SU-DHL-6 (cell line): ENCODE measurements around the gene RNF4.

Experiments used
- H2AFZ ChIP-seq: fragments of 200-600 bp; sonication (generic); 2 replicates; pipeline ENCODE4 v1.6.1; 2014; ENCODE audit warnings: low read depth, mild to moderate bottlenecking, moderate library complexity, mixed read lengths, antibody characterized with exemption, low read length; ENCODE audit not compliant: severe bottlenecking
- H3F3A ChIP-seq: fragments of 200-600 bp; shearing (Covaris generic); 2 replicates; pipeline ENCODE4 v1.6.0; 2016; ENCODE audit warnings: antibody characterized with exemption, mild to moderate bottlenecking; ENCODE audit not compliant: insufficient read depth
- H3K27ac ChIP-seq: fragments of 200-600 bp; sonication (generic); 2 replicates; pipeline ENCODE4 v1.5.1; 2016; ENCODE audit warnings: low read depth, mild to moderate bottlenecking, low read length, moderate library complexity, mixed read lengths
- H3K27me3 ChIP-seq: fragments of 200-600 bp; sonication (generic), shearing (Covaris generic); 2 replicates; pipeline ENCODE4 v1.6.0; 2014; ENCODE audit warnings: mild to moderate bottlenecking, low read length
- H3K36me3 ChIP-seq: fragments of 200-600 bp; sonication (generic); 2 replicates; pipeline ENCODE4 v1.6.1; 2014; ENCODE audit warnings: mild to moderate bottlenecking, low read length, mixed read lengths
- H3K4me2 ChIP-seq: fragments of 300-600, 200-600 bp; shearing (Covaris generic), sonication (generic); 2 replicates; pipeline ENCODE4 v1.6.0; 2014; ENCODE audit warnings: low read length, low read depth, mild to moderate bottlenecking; ENCODE audit not compliant: poor library complexity, severe bottlenecking
- H3K4me3 ChIP-seq: fragments of 200-600 bp; sonication (generic); 2 replicates; pipeline ENCODE4 v1.5.1; 2014; ENCODE audit warnings: antibody characterized with exemption, low read length, mild to moderate bottlenecking, mixed read lengths; ENCODE audit not compliant: insufficient read depth, poor library complexity, severe bottlenecking
- H3K79me2 ChIP-seq: fragments of 200-600 bp; sonication (generic); 2 replicates; pipeline ENCODE4 v1.6.1; 2014; ENCODE audit warnings: mild to moderate bottlenecking, low read length, moderate library complexity; ENCODE audit not compliant: insufficient read depth
- H3K9ac ChIP-seq: fragments of 200-600 bp; sonication (generic); 2 replicates; pipeline ENCODE4 v1.7.0; 2014; ENCODE audit warnings: mild to moderate bottlenecking, low read length
- H3K9me2 ChIP-seq: fragments of 200-600 bp; sonication (generic); replicated peaks from 2 replicates; pipeline ENCODE4 v1.6.1; 2014; ENCODE audit warnings: low read length; ENCODE audit not compliant: insufficient read depth
- H3K9me3 ChIP-seq: fragments of 200-600 bp; sonication (generic); 2 replicates; pipeline ENCODE4 v1.6.1; 2014; ENCODE audit warnings: low read length, mixed read lengths; ENCODE audit not compliant: insufficient read depth
- H4K20me1 ChIP-seq: fragments of 200-600 bp; sonication (generic); 2 replicates; pipeline ENCODE4 v1.6.1; 2014; ENCODE audit warnings: low read depth, mild to moderate bottlenecking, antibody characterized with exemption, low read length, moderate library complexity, mixed read lengths
- CTCF ChIP-seq: fragments of 200-600 bp; sonication (generic); IDR thresholded peaks from one replicate; pipeline ENCODE4 v1.5.1; 2017; ENCODE audit warnings: antibody characterized with exemption, mild to moderate bottlenecking, low read length, moderate library complexity; ENCODE audit not compliant: insufficient read depth, poor library complexity, severe bottlenecking
- EZH2phosphoT487 ChIP-seq: fragments of 200-600 bp; sonication (generic), shearing (Covaris generic); conservative IDR thresholded peaks from 2 replicates; pipeline ENCODE4 v1.6.1; 2018; ENCODE audit warnings: mild to moderate bottlenecking, antibody characterized with exemption, low read length, moderate library complexity, mixed read lengths

The RNF4 gene

GRCh38 chr4:2484993-2485392 lies 16.1 kb downstream of the RNF4 start:
- no peaks in the 10 kb centered on the region for H3K9me3 ChIP-seq
- H3F3A ChIP-seq: peaks cover 17% of the 10 kb centered on the region; the same call in 1 of the 2 replicates
- H3K79me2 ChIP-seq: peaks cover 96% of the 10 kb centered on the region
- no peaks in the 10 kb centered on the region for H3K27me3 ChIP-seq
- peak overlapping the region; percentile 48 for H3K4me2 ChIP-seq
- no peak overlapping the region for H2AFZ ChIP-seq
- no peaks in the 10 kb centered on the region for H3K36me3 ChIP-seq
- no peak overlapping the region for H3K4me3 ChIP-seq
- H3K27ac ChIP-seq: peak overlapping the region; percentile 69
- H4K20me1 ChIP-seq: peaks cover 33% of the 10 kb centered on the region
- H3K9me2 ChIP-seq: no peaks in the 10 kb centered on the region
- no peak for TF ChIP-seq CTCF
- no peak for TF ChIP-seq EZH2phosphoT487
- peak overlapping the region; percentile 23 for H3K9ac ChIP-seq

GRCh38 chr4:2485956-2486355 lies 17.1 kb downstream of the RNF4 start:
- peaks cover 96% of the 10 kb centered on the region for H3K79me2 ChIP-seq
- no peak overlapping the region for H3K9ac ChIP-seq
- H3K4me2 ChIP-seq: no peak overlapping the region
- no peak overlapping the region for H2AFZ ChIP-seq
- H3K4me3 ChIP-seq: no peak overlapping the region
- H3K9me2 ChIP-seq: no peaks in the 10 kb centered on the region
- H3K27ac ChIP-seq: no peak overlapping the region
- H4K20me1 ChIP-seq: peaks cover 38% of the 10 kb centered on the region
- H3K36me3 ChIP-seq: peaks cover 3% of the 10 kb centered on the region; the same call in 1 of the 2 replicates
- peaks cover 17% of the 10 kb centered on the region; the same call in 1 of the 2 replicates for H3F3A ChIP-seq
- TF ChIP-seq EZH2phosphoT487 (no peak), CTCF (no peak)
- H3K27me3 ChIP-seq: no peaks in the 10 kb centered on the region
- H3K9me3 ChIP-seq: no peaks in the 10 kb centered on the region

GRCh38 chr4:2486981-2487380 lies 18.1 kb downstream of the RNF4 start:
- TF ChIP-seq CTCF (no peak), EZH2phosphoT487 (no peak)
- Histone ChIP-seq H3K9me2 (no peaks in the 10 kb centered on the region), H2AFZ (no peak overlapping the region), H4K20me1 (peaks cover 35% of the 10 kb centered on the region), H3K27me3 (no peaks in the 10 kb centered on the region), H3K4me3 (no peak overlapping the region), H3F3A (peaks cover 17% of the 10 kb centered on the region; the same call in 1 of the 2 replicates), H3K36me3 (peaks cover 3% of the 10 kb centered on the region; the same call in 1 of the 2 replicates), H3K27ac (no peak overlapping the region), H3K4me2 (no peak overlapping the region), H3K9ac (no peak overlapping the region), H3K79me2 (peaks cover 94% of the 10 kb centered on the region), H3K9me3 (no peaks in the 10 kb centered on the region)
